Activated CD8-positive, alpha-beta memory T cell treated with anti-CD3 and anti-CD28 coated beads, Interleukin-2, amount 10 ng/mL, durations not matched to agents 7 days and 5 days (primary cell): ENCODE data around the gene CNTF. TPM values are rescaled to one million over a fixed set of nuclear protein-coding genes. Genes with fewer than 3 reads are reported as not detected.
"Not testable (repeated sequence)": the region's sequence is repeated elsewhere in the genome, so short reads cannot be mapped to it uniquely, and the experiment has no call there.

Source experiments
- ATAC-seq: fragments of 150-1000 bp; cut with Tn5 transposase; one replicate; pipeline ENCODE4 v1.10.0; 2021; ENCODE audit warnings: moderate library complexity
- CTCF ChIA-PET: fragments of 350-600 bp; sonication (Branson Sonifier 250); formaldehyde crosslinking; loops from one replicate; lab custom pipeline; 2021; ENCODE audit warnings: antibody characterized with exemption; lab: Charles Lee
- DNase-seq: peaks from one replicate; pipeline ENCODE4 v3.0.0-alpha.2; 2020
- H3K27ac Mint-ChIP-seq: one replicate; pipeline ENCODE4 v1.8.0; 2021; ENCODE audit warnings: mild to moderate bottlenecking, mixed read lengths
- H3K27me3 Mint-ChIP-seq: one replicate; pipeline ENCODE4 v1.8.0; 2021; ENCODE audit warnings: mixed read lengths
- H3K36me3 Mint-ChIP-seq: one replicate; pipeline ENCODE4 v1.8.0; 2021; ENCODE audit warnings: mild to moderate bottlenecking, mixed read lengths
- H3K4me1 Mint-ChIP-seq: one replicate; pipeline ENCODE4 v1.8.0; 2021; ENCODE audit warnings: mixed read lengths
- H3K4me3 Mint-ChIP-seq: one replicate; pipeline ENCODE4 v1.8.0; 2021; ENCODE audit warnings: mild to moderate bottlenecking, moderate library complexity, mixed read lengths
- H3K9me3 Mint-ChIP-seq: one replicate; pipeline ENCODE4 v1.8.0; 2022; ENCODE audit warnings: low read depth, mixed read lengths
- total RNA-seq, 2 experiments: library from RNA; stranded (reverse); gene quantifications; one replicate each; pipeline ENCODE4 v1.2.3, GENCODE V29; 2021

Gene CNTF, protein sequence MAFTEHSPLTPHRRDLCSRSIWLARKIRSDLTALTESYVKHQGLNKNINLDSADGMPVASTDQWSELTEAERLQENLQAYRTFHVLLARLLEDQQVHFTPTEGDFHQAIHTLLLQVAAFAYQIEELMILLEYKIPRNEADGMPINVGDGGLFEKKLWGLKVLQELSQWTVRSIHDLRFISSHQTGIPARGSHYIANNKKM
- total RNA-seq = 1 to 10 TPM; 3.4 to 3.5 TPM

DNA sequence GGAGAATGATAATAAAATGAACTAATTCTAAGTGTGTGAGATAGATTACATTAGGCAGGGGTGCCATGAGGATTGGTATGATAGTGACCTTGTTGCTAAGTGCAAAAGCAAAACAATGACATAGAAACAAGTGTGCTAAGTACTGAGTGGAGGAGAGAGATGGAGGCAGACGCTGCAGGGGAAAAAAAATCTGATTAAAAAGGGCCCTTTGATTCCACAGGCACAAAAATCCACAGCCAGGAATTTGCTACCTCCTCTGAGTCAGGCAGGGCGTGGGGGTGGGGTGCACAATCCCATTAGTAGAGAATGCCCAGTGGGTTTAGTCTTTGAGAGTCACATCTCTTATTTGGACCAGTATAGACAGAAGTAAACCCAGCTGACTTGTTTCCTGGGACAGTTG is at the start of gene CNTF:
Gene CNTF (plus strand): TSS at position 322 of the 400 bp plus-strand sequence. CDS start 88 bp downstream, outside the sequence.
- ATAC-seq (no peak), DNase-seq (no peak)
- peaks cover 55% of the 10 kb centered on the region for H3K36me3 Mint-ChIP-seq
- peak within 1 kb of the TSS; percentile 32 for H3K27ac Mint-ChIP-seq
- H3K4me1 Mint-ChIP-seq = peaks cover 2% of the 10 kb centered on the region
- no peaks in the 10 kb centered on the region for H3K9me3 Mint-ChIP-seq
- CTCF ChIA-PET = no interaction called here
- no peaks in the 10 kb centered on the region for H3K27me3 Mint-ChIP-seq
- no peak within 1 kb of the TSS for H3K4me3 Mint-ChIP-seq

- not testable (repeated sequence) for H3K27me3 Mint-ChIP-seq, ATAC-seq, DNase-seq, H3K9me3 Mint-ChIP-seq
- Mint-ChIP-seq H3K36me3 (peaks cover 44% of the 10 kb centered on the region), H3K4me1 (peaks cover 63% of the 10 kb centered on the region), H3K27ac (peak overlapping the region; percentile 95), H3K4me3 (peak overlapping the region; percentile 99)
- CTCF ChIA-PET = interaction anchor here (1.1 to 1.4 kb wide), 2 partner anchors 56 to 57 kb away, joined by 4 to 5 read pairs; no protein-coding TSS in a partner anchor
Measured at GRCh38 chr11:58572906-58573305, 49.6 kb upstream of the CNTF start.

DNA sequence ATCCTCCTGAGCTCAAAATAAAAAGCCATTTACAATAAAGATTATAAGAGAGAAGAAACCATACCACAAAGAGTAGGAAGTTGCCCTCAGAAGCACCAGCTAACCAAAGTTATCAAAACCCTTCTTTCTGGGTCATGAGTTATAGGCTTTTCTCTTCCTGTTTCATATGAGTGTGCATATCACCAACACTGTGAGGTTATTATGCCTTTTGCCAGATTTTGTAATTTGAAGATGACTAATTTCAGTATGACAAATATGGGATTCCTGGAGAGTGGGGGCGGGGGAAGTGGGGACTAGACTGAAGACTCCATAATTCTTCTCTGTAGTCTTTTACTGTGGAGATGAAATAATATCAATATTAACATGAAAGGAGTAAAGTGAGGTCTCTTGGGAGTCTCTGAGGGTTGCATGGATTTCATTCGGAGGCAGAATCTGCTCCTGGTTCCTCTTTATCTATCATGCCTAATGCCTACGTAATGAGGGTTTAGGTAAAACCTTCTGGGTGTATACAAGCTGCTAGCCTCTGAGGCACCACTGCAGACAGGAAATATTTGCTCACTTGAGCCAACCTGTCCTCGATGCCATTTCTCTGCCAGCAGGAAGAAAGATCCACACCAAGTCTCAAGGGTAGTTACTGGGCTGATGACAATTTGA is 48.9 kb upstream of the CNTF start:
- Mint-ChIP-seq H3K36me3 (peaks cover 40% of the 10 kb centered on the region), H3K27me3 (no peaks in the 10 kb centered on the region), H3K27ac (peak overlapping the region; percentile 95), H3K9me3 (no peaks in the 10 kb centered on the region), H3K4me1 (peaks cover 56% of the 10 kb centered on the region), H3K4me3 (peak overlapping the region; percentile 99)
- DNase-seq = peak; percentile 69
- CTCF ChIA-PET = interaction anchor here (1.1 to 1.4 kb wide), 2 partner anchors 55 to 56 kb away, joined by 4 to 5 read pairs; no protein-coding TSS in a partner anchor
- peak; percentile 10 for ATAC-seq

DNA sequence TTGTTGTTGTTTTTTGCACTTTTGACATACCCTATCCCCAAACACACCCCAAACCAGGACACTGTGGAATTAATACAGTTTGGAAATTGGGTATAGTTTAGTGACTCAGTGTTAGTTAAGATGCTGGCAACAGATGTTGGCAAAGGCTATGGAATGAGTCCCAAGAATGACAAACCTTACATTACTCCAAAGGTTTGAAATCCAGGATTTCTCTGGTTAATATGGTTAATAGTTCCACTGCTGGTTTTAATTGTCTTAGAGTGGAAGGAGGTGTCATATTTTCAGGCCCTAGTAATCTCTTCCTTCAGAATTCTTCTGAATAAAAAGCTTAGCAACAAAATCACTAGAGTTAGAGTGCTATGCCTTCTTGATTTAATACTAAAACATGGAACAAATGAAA is 47.6 kb upstream of the CNTF start:
- H3K36me3 Mint-ChIP-seq = peaks cover 33% of the 10 kb centered on the region
- no peaks in the 10 kb centered on the region for H3K27me3 Mint-ChIP-seq
- CTCF ChIA-PET = interaction anchor here (0.9 to 1.4 kb wide), 2 partner anchors 55 to 774 kb away, joined by 3 to 4 read pairs; no protein-coding TSS in a partner anchor
- DNase-seq = no peak
- peaks cover 44% of the 10 kb centered on the region for H3K4me1 Mint-ChIP-seq
- H3K9me3 Mint-ChIP-seq = no peaks in the 10 kb centered on the region
- peak overlapping the region; percentile 95 for H3K27ac Mint-ChIP-seq
- ATAC-seq = no peak
- peak overlapping the region; percentile 99 for H3K4me3 Mint-ChIP-seq

- CTCF ChIA-PET = interaction anchor here (0.8 to 2.9 kb wide), 5 partner anchors 8 to 775 kb away, joined by 3 to 28 read pairs (median 4); no protein-coding TSS in a partner anchor
- H3K27me3 Mint-ChIP-seq = no peaks in the 10 kb centered on the region
- peak within 1 kb of the TSS; percentile 95 for H3K27ac Mint-ChIP-seq
- peaks cover 33% of the 10 kb centered on the region for H3K36me3 Mint-ChIP-seq
- ATAC-seq = no peak
- peaks cover 43% of the 10 kb centered on the region for H3K4me1 Mint-ChIP-seq
- peak within 1 kb of the TSS; percentile 99 for H3K4me3 Mint-ChIP-seq
- peak; percentile 71 for DNase-seq
- no peaks in the 10 kb centered on the region for H3K9me3 Mint-ChIP-seq
Measured at GRCh38 chr11:58575377-58576020, 47.0 kb upstream of the CNTF start, which contains the start of gene LPXN. Gene LPXN (minus strand): TSS chr11:58575856. CDS start chr11:58575772, 84 bp downstream.

- Mint-ChIP-seq H3K4me1 (peaks cover 41% of the 10 kb centered on the region), H3K9me3 (no peaks in the 10 kb centered on the region), H3K27me3 (no peaks in the 10 kb centered on the region), H3K36me3 (peaks cover 32% of the 10 kb centered on the region), H3K27ac (peak overlapping the region; percentile 95), H3K4me3 (peak overlapping the region; percentile 99)
- DNase-seq = no peak
- no peak for ATAC-seq
- CTCF ChIA-PET = interaction anchor here (0.9 to 2.9 kb wide), 6 partner anchors 9 to 567 kb away, joined by 3 to 28 read pairs (median 6); no protein-coding TSS in a partner anchor
Measured at GRCh38 chr11:58576887-58577471, 45.5 kb upstream of the CNTF start.

GRCh38 chr11:58577555-58578135 is 44.8 kb upstream of the CNTF start:
- Mint-ChIP-seq H3K36me3 (peaks cover 30% of the 10 kb centered on the region), H3K4me3 (peak overlapping the region; percentile 99), H3K4me1 (peaks cover 44% of the 10 kb centered on the region), H3K27ac (peak overlapping the region; percentile 95), H3K9me3 (no peaks in the 10 kb centered on the region), H3K27me3 (no peaks in the 10 kb centered on the region)
- CTCF ChIA-PET = interaction anchor here (1.0 to 2.9 kb wide), 6 partner anchors 10 to 75 kb away, joined by 3 to 28 read pairs (median 6); no protein-coding TSS in a partner anchor
- DNase-seq (peak; percentile 93), ATAC-seq (peak; percentile 51)

- no peaks in the 10 kb centered on the region for H3K27me3 Mint-ChIP-seq
- CTCF ChIA-PET = interaction anchor here (1.0 to 2.9 kb wide), 6 partner anchors 10 to 75 kb away, joined by 3 to 28 read pairs (median 6); no protein-coding TSS in a partner anchor
- peak overlapping the region; percentile 99 for H3K4me3 Mint-ChIP-seq
- ATAC-seq (peak; percentile 46), DNase-seq (peak; percentile 95)
- H3K9me3 Mint-ChIP-seq = no peaks in the 10 kb centered on the region
- peak overlapping the region; percentile 95 for H3K27ac Mint-ChIP-seq
- peaks cover 31% of the 10 kb centered on the region for H3K36me3 Mint-ChIP-seq
- H3K4me1 Mint-ChIP-seq = peaks cover 48% of the 10 kb centered on the region
Measured at GRCh38 chr11:58578136-58578634, 44.3 kb upstream of the CNTF start.

DNA sequence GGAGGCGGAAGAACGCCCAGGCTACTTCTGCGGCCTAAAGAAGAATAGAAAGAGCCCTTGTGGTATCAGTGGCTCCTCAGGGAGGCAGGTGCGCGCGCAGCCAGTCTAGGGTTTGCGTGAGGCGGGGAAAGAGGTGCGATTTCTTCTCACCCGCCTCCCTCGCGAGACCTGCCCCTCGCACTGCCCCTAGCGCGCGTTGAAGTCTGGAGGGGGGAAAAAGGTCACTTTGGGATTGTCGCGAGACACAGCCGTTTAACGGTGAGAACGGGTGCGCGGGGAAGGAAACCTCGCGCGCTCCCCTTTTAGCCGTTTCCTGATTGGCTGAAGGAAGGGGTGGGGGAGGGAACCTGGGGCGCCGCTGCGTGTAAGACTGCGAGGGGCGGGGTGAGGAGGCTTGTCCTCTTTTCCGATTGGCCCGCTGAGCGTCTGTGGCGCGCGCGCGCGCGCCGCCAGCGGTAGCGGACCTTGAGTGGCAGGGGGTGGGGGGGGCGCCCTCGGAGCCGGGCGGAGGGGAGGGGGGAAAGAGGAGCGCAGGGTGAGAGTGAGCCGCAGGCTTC is 43.8 kb upstream of the CNTF start, which contains the start of gene ZFP91:
Gene ZFP91 (plus strand): TSS at position 429 of the 557 bp plus-strand sequence. CDS start 219 bp downstream, outside the sequence.
- ATAC-seq (peak; percentile 58), DNase-seq (peak; percentile 98)
- CTCF ChIA-PET = interaction anchor here (0.9 to 4.4 kb wide), 5 partner anchors 11 to 74 kb away, joined by 3 to 25 read pairs (median 3); no protein-coding TSS in a partner anchor
- H3K27me3 Mint-ChIP-seq = no peaks in the 10 kb centered on the region
- H3K36me3 Mint-ChIP-seq = peaks cover 28% of the 10 kb centered on the region
- H3K4me1 Mint-ChIP-seq = peaks cover 48% of the 10 kb centered on the region
- H3K27ac Mint-ChIP-seq = peak within 1 kb of the TSS; percentile 97
- peak within 1 kb of the TSS; percentile 99 for H3K4me3 Mint-ChIP-seq
- no peaks in the 10 kb centered on the region for H3K9me3 Mint-ChIP-seq

DNA sequence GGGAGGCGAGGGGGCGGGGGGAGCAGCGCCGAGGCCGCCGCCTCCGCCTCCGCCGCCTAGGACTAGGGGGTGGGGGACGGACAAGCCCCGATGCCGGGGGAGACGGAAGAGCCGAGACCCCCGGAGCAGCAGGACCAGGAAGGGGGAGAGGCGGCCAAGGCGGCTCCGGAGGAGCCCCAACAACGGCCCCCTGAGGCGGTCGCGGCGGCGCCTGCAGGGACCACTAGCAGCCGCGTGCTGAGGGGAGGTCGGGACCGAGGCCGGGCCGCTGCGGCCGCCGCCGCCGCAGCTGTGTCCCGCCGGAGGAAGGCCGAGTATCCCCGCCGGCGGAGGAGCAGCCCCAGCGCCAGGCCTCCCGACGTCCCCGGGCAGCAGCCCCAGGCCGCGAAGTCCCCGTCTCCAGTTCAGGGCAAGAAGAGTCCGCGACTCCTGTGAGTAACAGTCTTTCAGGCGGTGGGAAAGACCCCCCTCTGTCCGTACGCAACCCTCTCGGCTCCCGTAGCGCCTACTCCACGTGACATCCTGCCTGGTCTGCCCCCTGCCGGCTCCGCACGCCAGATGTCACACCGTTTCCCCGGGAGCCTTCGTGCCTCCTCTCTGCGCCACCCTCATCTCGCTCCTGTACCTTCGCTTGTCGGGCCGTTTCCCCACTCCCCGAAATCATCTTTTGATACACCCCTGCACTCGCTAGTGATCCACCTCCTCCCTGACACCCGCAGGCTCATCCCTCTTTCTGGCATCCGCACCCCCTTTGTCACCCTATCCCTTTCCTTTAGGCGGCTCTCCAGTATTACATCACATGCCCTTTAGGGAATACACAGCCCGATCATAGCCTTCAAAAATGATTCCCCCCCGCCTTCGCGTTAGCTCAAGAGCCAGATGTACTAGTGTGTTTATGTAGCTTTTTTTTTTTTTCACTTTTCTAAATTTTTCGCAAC is 43.0 kb upstream of the CNTF start:
- Mint-ChIP-seq H3K27ac (peak overlapping the region; percentile 97), H3K36me3 (peaks cover 28% of the 10 kb centered on the region), H3K9me3 (no peaks in the 10 kb centered on the region), H3K27me3 (no peaks in the 10 kb centered on the region), H3K4me1 (peaks cover 47% of the 10 kb centered on the region), H3K4me3 (peak overlapping the region; percentile 99)
- ATAC-seq = peak; percentile 52
- CTCF ChIA-PET = interaction anchor here (0.9 to 4.4 kb wide), 5 partner anchors 9 to 60 kb away, joined by 3 to 25 read pairs (median 3); no protein-coding TSS in a partner anchor
- DNase-seq = peak; percentile 94

GRCh38 chr11:58580311-58580710 is 42.2 kb upstream of the CNTF start:
- Mint-ChIP-seq H3K27me3 (no peaks in the 10 kb centered on the region), H3K36me3 (peaks cover 24% of the 10 kb centered on the region), H3K27ac (peak overlapping the region; percentile 97), H3K9me3 (no peaks in the 10 kb centered on the region), H3K4me1 (peaks cover 47% of the 10 kb centered on the region), H3K4me3 (peak overlapping the region; percentile 99)
- DNase-seq (no peak), ATAC-seq (no peak)
- CTCF ChIA-PET = interaction anchor here (1.0 to 4.4 kb wide), 3 partner anchors 8 to 61 kb away, joined by 3 to 25 read pairs (median 4); no protein-coding TSS in a partner anchor
